PC-3 (cell line): ENCODE data around the gene ZNF462.

Source experiments
- CTCF ChIP-seq: fragments of 300-600 bp; sonication (generic); conservative IDR thresholded peaks from 2 replicates; pipeline ENCODE4 v1.5.1; 2017; ENCODE audit warnings: antibody characterized with exemption, low read depth, mild to moderate bottlenecking, low read length
- EZH2 ChIP-seq: fragments of 300-600 bp; sonication (generic); IDR thresholded peaks from one replicate; pipeline ENCODE4 v1.6.1; 2017; ENCODE audit warnings: antibody characterized with exemption, mild to moderate bottlenecking, low read length; ENCODE audit not compliant: unreplicated experiment

GRCh38 chr9:106993603-106994002 lies 130.6 kb downstream of the ZNF462 start:
- no peak for TF ChIP-seq CTCF
- TF ChIP-seq EZH2, result no peak
